Right kidney (tissue), 9 donors: Measurements from ENCODE around the gene RBBP8NL.

Experiments
- DNase-seq: peaks from one replicate; pipeline ENCODE4 v3.0.0-alpha.2; 2016
- long read RNA-seq, 8 donors: transcript quantifications; one replicate each; lab custom pipeline, GENCODE V29; 2026

The RBBP8NL gene
- long read RNA-seq, donor 1: 0 reads
- long read RNA-seq, donor 2: 0 reads
- long read RNA-seq, donor 3: 0 reads
- long read RNA-seq, donor 4: 0 reads
- long read RNA-seq, donor 5: 0 reads
- long read RNA-seq, donor 6: 0 reads
- long read RNA-seq, donor 7: 0 reads
- long read RNA-seq, donor 8: 0 reads

GRCh38 chr20:62427172-62428001 lies at the start of gene RBBP8NL:
TSS of gene RBBP8NL (minus strand) at chr20:62427539. CDS start at chr20:62419647, 7,892 bp downstream.
- DNase-seq: peak; percentile 72

- peak; percentile 78 for DNase-seq
Measured at GRCh38 chr20:62476056-62476838, 48.9 kb upstream of the RBBP8NL start.

DNA sequence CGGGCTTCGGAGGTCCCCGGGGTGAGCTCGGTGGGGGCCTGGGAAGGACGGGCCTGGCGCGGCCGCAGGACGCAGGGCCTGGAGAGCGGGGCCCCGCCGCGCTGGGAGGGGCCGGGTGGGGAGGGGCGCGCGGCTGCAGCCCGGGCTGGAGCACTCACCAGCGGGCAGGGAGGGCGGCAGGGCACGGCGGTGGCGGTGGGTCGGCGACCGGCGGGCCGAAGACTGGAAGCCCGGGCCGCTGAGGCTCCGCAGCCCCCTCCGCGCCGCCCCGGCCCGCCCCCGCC lies 48.4 kb upstream of the RBBP8NL start, which contains the start of gene GATA5:
Gene GATA5, minus strand, starts transcription at position 224 of the 284 bp plus-strand sequence. CDS start 474 bp downstream, outside the sequence.
- DNase-seq: no peak

GRCh38 chr20:62475027-62475771 lies 47.9 kb upstream of the RBBP8NL start:
- peak; percentile 77 for DNase-seq

GRCh38 chr20:62474604-62475026 lies 47.3 kb upstream of the RBBP8NL start:
- no peak for DNase-seq

GRCh38 chr20:62473717-62474603 lies 46.6 kb upstream of the RBBP8NL start:
- no peak for DNase-seq

DNA sequence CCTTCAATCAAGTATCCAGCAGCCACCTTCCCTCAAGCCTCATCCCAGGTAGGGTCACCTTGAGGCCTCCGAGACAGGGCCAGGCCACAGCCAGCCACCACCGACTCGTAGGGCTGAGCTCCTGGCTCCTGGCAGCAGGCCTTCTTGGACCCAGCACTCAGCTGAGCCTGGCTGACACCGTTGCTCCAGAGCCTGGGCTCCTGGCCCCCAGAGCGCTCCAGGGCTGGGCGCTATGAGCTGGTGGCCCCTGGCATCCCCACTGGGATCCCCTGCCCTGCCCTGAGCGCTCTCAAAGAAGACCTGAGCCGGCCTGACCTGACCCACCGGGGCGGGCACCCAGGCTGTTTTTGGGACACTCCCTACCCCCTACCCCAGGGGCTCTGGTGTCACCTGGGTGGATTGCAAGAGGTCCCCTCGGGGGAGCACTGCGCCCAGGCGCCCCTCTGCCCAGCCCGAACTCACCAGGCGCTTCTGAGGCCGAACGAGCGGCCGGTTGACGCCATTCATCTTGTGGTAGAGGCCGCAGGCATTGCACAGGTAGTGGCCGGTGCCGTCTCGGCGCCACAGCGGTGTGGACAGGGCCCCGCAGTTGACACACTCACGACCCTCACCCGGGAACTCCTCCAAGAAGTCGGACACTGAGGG lies 45.7 kb upstream of the RBBP8NL start:
- DNase-seq: no peak

- DNase-seq: no peak
Measured at GRCh38 chr20:62472138-62472940, 45.0 kb upstream of the RBBP8NL start.

GRCh38 chr20:62470459-62470858 lies 43.1 kb upstream of the RBBP8NL start:
- DNase-seq: no peak

- no peak for DNase-seq
Measured at GRCh38 chr20:62470001-62470400, 42.7 kb upstream of the RBBP8NL start.

- DNase-seq: no peak
Measured at GRCh38 chr20:62469352-62469751, 42.0 kb upstream of the RBBP8NL start.

GRCh38 chr20:62466806-62467537 lies 39.6 kb upstream of the RBBP8NL start:
- DNase-seq: no peak

DNA sequence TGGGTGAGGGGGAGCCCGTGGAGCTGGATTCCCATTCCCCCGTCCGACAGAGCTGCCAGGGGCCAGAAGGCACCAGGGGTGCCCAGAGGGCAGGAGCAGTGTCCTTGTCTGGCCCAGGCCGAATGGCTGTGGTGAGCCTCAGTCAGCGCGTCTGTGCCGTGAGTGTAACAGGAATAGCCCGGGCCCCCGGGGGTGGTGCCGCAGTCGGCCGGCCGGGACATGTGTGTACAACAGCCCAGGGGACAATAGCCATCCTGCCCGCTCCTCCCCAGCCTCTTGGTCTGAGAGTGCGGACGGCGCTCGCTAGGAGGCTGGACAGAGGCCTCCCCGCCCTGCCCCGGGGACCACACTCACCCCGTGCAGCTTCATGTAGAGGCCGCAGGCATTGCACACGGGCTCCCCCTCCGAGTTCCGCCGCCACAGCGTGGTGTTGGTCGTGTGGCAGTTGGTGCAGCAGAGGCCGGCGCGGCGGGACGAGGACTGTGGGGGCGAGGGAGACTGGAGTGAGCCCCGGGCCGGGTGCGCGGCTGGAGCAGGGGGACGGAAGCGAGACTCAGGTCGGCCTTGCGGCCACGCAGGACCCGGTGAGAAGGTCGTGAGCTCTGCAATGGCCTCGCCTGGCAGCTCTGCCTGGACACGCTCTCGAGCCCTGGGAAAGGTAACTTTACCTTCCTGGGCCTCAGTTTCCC lies 38.9 kb upstream of the RBBP8NL start:
- no peak for DNase-seq

DNA sequence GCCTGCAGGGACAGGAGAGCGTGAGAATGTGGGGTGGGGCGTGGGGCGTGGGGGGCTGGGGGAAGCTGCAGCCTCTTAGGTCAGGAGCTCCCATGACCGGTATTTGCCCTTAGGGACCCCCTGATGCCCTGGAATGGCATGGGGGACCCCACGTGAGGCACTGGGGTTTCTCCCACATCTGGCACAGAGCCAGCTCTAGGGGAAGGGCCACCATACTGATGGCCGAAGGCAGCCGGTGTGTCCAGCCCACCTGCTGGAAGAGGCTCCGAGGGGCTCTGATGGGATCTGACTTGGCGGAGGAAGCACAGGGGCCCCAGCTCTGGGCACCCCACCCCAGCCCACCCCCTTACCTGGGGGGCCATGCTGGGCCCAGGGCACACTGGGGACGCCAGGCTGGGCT lies 37.7 kb upstream of the RBBP8NL start:
- no peak for DNase-seq

GRCh38 chr20:62464425-62464770 lies 37.1 kb upstream of the RBBP8NL start:
- DNase-seq: no peak

DNA sequence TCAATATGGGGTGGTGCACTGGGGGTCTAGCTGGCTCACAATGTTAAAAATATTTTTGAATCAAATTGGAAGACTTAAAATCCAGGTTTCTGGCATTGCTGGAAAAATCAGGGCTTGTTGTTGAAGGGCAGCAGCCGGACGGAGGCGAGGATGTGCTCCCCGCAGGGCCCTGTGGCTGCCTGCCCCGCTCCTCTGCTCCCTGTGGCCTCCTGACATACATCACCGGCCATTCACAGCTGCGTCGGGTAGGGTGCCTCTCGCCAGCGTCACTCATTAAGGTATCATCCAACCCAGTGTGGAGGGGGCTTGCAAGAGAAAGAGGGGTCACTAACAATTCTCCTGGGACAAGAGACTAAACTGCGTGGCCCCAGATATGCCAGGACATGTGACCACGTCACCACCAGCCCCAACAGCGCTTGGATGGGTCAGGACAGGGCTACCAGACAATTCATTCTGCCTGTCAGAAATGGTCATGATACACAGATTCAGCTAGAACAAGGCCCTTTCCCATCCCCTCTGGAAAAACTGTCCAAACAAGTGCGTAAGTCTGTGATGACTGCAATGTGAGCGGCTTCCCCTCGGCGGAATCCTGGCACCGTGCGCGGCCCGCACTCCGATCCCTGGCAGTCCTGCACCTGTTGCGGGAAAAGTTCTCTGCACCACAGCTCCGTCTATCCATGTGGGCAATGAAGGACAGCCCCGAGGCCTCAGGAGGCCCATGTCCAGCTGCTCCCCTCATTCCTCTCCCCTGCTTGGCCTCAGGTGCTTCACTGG lies 36.5 kb upstream of the RBBP8NL start:
- DNase-seq: no peak

- no peak for DNase-seq
Measured at GRCh38 chr20:62462976-62463592, 35.7 kb upstream of the RBBP8NL start.

- DNase-seq: no peak
Measured at GRCh38 chr20:62461834-62462233, 34.5 kb upstream of the RBBP8NL start.
